HL-60 (cell line): ENCODE measurements around the gene ACACB.

Source experiments
- DNase-seq, 2 experiments: peaks; one replicate each; pipeline ENCODE4 v3.0.0-alpha.2; 2010 to 2020; ENCODE audit warnings: low read depth in 1 of 2, low spot score in 1 of 2
- H3K27ac ChIP-seq: fragments of 250-450 bp; sonication (Bioruptor Pico); replicated peaks from 2 replicates; pipeline ENCODE4 v1.5.1; 2020; ENCODE audit warnings: mild to moderate bottlenecking, moderate library complexity
- H3K27me3 ChIP-seq: fragments of 250-450 bp; sonication (Bioruptor Pico); 2 replicates; pipeline ENCODE4 v1.5.1; 2021; ENCODE audit warnings: mild to moderate bottlenecking, moderate library complexity; ENCODE audit not compliant: insufficient read depth, poor library complexity, severe bottlenecking
- H3K4me3 ChIP-seq: replicated peaks from 2 replicates; pipeline ENCODE4 v1.5.1; 2011; ENCODE audit warnings: mild to moderate bottlenecking, control low read depth, low read length; ENCODE audit not compliant: insufficient read depth
- CTCF ChIP-seq: IDR thresholded peaks from one replicate; pipeline ENCODE4 v1.5.1; 2011; ENCODE audit warnings: low read length, control low read depth, inconsistent platforms; ENCODE audit not compliant: insufficient read depth
- GABPA ChIP-seq: IDR thresholded peaks from 2 replicates; pipeline ENCODE4 v1.6.1; 2012; ENCODE audit warnings: low read depth
- POLR2AphosphoS5 ChIP-seq: IDR thresholded peaks from 2 replicates; pipeline ENCODE4 v1.6.1; 2012; ENCODE audit warnings: low read depth
- REST ChIP-seq: IDR thresholded peaks from 2 replicates; pipeline ENCODE4 v1.6.1; 2012; ENCODE audit warnings: low read depth; ENCODE audit not compliant: insufficient replicate concordance
- SPI1 ChIP-seq: IDR thresholded peaks from 2 replicates; pipeline ENCODE4 v1.6.1; 2012; ENCODE audit warnings: low read depth, mild to moderate bottlenecking, borderline replicate concordance

ACACB gene

DNA sequence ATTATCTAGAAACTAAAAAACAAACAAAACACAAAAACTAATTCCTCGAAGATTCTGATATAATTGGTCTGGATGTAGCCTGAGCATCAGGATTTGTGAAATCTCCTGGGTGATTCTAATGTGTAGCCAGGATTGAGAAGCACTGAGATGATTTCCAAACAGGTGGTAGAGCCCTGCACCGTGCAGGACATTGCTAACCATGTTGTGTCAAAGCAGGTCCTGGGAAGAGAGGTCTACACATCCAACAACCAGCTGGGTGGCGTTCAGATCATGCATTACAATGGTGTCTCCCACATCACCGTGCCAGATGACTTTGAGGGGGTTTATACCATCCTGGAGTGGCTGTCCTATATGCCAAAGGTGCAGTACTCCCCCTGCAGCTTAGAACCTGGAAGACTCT is 136.4 kb downstream of the ACACB start:
- no peak for TF ChIP-seq CTCF
- no peak for TF ChIP-seq SPI1
- no peak for TF ChIP-seq POLR2AphosphoS5
- no peak for TF ChIP-seq REST
- TF ChIP-seq GABPA, result no peak
- no peaks in the 10 kb centered on the region for H3K27me3 ChIP-seq
- H3K4me3 ChIP-seq, result no peak overlapping the region
- no peak overlapping the region for H3K27ac ChIP-seq
- no peak for DNase-seq

DNA sequence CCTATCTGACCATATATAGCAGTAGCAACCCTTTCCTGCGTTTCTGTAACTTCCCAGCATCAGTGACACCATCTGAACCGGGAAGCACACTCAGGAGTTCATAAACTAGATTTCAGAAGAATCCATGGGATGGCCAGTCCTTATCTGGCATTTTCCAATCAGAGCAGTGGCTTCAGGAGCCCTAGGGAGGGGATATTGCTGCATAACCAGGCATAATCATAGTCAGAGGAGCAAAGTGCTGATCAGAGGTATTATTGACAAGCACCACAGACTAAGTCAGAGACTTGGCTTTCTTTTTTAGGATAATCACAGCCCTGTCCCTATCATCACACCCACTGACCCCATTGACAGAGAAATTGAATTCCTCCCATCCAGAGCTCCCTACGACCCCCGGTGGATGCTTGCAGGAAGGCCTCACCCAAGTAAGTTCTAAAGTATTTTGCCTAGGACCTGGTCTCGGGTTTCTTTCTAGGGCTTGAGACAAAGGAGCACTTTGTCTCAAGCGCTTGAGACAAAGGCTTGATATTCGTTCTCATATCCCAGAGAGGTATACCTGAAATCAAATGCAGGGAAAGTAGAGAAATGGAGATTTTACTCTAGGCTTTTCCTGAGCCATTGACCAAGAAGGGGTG is 137.6 kb downstream of the ACACB start:
- H3K4me3 ChIP-seq, result no peak overlapping the region
- no peaks in the 10 kb centered on the region for H3K27me3 ChIP-seq
- TF ChIP-seq GABPA (no peak), SPI1 (no peak), REST (no peak), POLR2AphosphoS5 (no peak), CTCF (no peak)
- DNase-seq, result no peak
- no peak overlapping the region for H3K27ac ChIP-seq

GRCh38 chr12:109255377-109255776 is 139.0 kb downstream of the ACACB start:
- H3K4me3 ChIP-seq, result no peak overlapping the region
- H3K27me3 ChIP-seq, result no peaks in the 10 kb centered on the region
- DNase-seq, result no peak
- no peak overlapping the region for H3K27ac ChIP-seq
- TF ChIP-seq GABPA (no peak), SPI1 (no peak), CTCF (no peak), POLR2AphosphoS5 (no peak), REST (no peak)
